MM.1S (cell line): ENCODE data around the gene PRKAR1B.

Experiments used
- CTCF ChIP-seq: fragments of 300-600 bp; sonication (generic); IDR thresholded peaks from 2 replicates; pipeline ENCODE4 v1.5.1; 2016; ENCODE audit warnings: antibody characterized with exemption, low read length, mixed read lengths
- EZH2phosphoT487 ChIP-seq: fragments of 300-600 bp; sonication (generic); IDR thresholded peaks from 2 replicates; pipeline ENCODE4 v1.6.1; 2018; ENCODE audit warnings: antibody characterized with exemption, low read length

GRCh38 chr7:595621-596010 is 131.5 kb downstream of the PRKAR1B start:
- TF ChIP-seq CTCF, result no peak
- TF ChIP-seq EZH2phosphoT487, result no peak
